AG04450 (cell line): ENCODE measurements around the gene ZNF668. TPM values are rescaled to one million over a fixed set of nuclear protein-coding genes. Genes with fewer than 3 reads are reported as not detected.

Experiments
- CTCF ChIA-PET: fragments of 300-600, 350-600 bp; formaldehyde crosslinking; extraction: SDS; loops from one replicate; lab custom pipeline; 2022; ENCODE audit warnings: antibody characterized with exemption, inconsistent platforms; lab: Charles Lee
- POLR2A ChIA-PET: fragments of 350-600 bp; formaldehyde crosslinking; extraction: SDS; loops from one replicate; lab custom pipeline; 2021; ENCODE audit warnings: antibody characterized with exemption, inconsistent platforms; lab: Yijun Ruan, JAX
- DNase-seq: peaks from one replicate; pipeline ENCODE4 v3.0.0-alpha.2; 2011; ENCODE audit warnings: low read depth, low spot score
- H3K27ac ChIP-seq: one replicate; pipeline ENCODE4 v1.5.1; 2012; ENCODE audit warnings: low read depth, low read length, control low read depth
- H3K27me3 ChIP-seq: one replicate; pipeline ENCODE4 v1.6.0; 2012; ENCODE audit warnings: low read length; ENCODE audit not compliant: control insufficient read depth, insufficient read depth
- H3K4me3 ChIP-seq: 2 replicates; pipeline ENCODE4 v1.5.1; 2011; ENCODE audit warnings: mild to moderate bottlenecking, low read depth, low read length, control low read depth
- H3K9me3 ChIP-seq: 2 replicates; pipeline ENCODE4 v1.5.1; 2012; ENCODE audit warnings: low read length; ENCODE audit not compliant: control insufficient read depth, insufficient read depth
- polyA plus RNA-seq: library from polyadenylated mRNA; depleted of rRNA; stranded (reverse); fragments of >200 nt; gene quantifications from 2 replicates; pipeline ENCODE4 v1.2.3, GENCODE V29; 2011
- TF ChIP-seq, protein P1 (sequence below): IDR thresholded peaks from 2 replicates; pipeline ENCODE4 v1.5.1; 2011; ENCODE audit warnings: low read depth, low read length, control low read depth, inconsistent platforms

ZNF668 gene
- polyA plus RNA-seq, 1 experiment, result 5.9 TPM

DNA sequence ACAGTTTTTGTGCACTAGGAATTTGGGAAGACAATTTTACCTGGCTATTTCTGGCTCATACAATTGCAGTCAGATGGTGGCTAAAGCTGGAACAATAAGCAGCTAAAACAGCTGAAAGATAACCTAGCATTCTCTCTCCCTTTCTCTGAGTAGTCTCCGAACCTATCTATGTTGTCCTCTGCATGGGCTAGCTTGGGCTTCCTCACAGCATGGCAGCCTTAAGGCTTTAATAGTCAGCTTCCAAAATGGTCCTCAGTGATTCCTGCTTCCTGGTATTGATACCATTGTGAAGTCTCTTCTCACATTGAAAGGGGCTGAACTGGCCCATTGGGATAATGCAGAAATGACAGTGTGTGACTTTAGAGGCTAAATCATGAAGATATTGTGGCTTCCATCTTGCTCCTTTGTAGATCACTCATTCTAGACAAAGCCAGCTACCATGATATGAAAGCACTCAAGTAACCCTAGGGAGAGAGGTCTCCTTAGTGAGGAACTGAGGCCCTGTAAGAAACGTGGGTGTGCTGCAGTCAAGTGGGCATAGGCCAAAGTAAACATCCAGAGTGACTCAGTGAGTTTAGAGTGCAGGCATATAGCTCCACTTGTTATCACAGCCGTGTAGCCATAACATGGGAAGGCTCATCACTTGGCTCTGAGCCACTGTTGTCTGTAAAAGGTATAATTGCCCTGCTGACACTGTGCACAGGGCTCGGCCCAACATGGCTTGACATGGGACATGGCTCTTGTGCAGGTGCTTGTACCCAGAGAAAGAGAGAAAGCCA is 26.0 kb upstream of the ZNF668 start:
- DNase-seq, result no peak
- no peak overlapping the region for H3K4me3 ChIP-seq
- ChIA-PET CTCF (interaction anchor here (1.3 kb wide), 1 partner anchor 42 kb away, joined by 6 read pairs; no protein-coding TSS in a partner anchor), POLR2A (interaction anchor here (0.6 to 2.5 kb wide), 3 partner anchors 17 to 80 kb away, joined by 9 to 12 read pairs (median 11); partner anchors contain the start of genes FUS and KAT8)
- TF ChIP-seq, protein P1, sequence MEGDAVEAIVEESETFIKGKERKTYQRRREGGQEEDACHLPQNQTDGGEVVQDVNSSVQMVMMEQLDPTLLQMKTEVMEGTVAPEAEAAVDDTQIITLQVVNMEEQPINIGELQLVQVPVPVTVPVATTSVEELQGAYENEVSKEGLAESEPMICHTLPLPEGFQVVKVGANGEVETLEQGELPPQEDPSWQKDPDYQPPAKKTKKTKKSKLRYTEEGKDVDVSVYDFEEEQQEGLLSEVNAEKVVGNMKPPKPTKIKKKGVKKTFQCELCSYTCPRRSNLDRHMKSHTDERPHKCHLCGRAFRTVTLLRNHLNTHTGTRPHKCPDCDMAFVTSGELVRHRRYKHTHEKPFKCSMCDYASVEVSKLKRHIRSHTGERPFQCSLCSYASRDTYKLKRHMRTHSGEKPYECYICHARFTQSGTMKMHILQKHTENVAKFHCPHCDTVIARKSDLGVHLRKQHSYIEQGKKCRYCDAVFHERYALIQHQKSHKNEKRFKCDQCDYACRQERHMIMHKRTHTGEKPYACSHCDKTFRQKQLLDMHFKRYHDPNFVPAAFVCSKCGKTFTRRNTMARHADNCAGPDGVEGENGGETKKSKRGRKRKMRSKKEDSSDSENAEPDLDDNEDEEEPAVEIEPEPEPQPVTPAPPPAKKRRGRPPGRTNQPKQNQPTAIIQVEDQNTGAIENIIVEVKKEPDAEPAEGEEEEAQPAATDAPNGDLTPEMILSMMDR, result no peak
- H3K9me3 ChIP-seq, result peaks cover 4% of the 10 kb centered on the region; the same call in 1 of the 2 replicates
- no peak overlapping the region for H3K27ac ChIP-seq
- H3K27me3 ChIP-seq, result no peaks in the 10 kb centered on the region

DNA sequence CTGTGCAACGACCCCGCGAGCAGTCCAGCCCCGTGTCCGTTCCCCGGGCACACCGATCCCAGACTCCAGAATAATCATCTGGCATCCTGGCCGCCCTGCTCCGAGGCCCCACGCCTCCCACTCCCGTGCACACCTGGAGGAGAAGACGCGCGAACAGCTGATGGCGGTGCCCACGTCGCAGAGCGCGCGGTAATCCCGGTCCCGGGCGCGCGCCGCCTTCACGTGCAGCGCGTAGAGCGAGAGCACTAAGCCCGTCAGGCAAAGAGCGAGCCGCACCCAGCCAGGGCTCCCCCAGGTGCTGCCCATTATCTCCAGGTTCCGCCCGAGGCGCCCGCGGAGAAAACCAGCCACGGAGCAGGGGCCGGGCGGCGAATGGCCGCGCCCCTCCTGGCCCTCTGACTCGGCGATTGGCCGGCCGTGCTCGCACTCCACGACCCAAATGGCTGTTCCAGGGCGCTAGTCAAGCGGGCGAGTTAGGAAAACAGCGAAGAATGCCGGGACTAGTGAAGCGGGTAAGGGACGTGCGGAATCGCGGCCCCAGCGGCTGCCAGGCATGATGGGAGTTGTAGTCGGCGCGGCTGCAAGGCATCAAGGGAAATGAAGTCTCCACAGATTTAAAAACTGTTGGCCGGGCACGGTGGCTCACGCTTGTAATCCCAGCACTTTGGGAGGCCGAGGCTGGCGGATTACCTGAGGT is 20.5 kb upstream of the ZNF668 start, which contains the start of gene VKORC1:
Gene VKORC1, minus strand, starts transcription at position 374 of the 697 bp plus-strand sequence. Its CDS starts 68 bp downstream, at position 306.
- peak within 1 kb of the TSS; percentile 94 for H3K4me3 ChIP-seq
- H3K27ac ChIP-seq, result peak within 1 kb of the TSS; percentile 81
- TF ChIP-seq, protein P1, result no peak
- no peaks in the 10 kb centered on the region for H3K27me3 ChIP-seq
- ChIA-PET POLR2A (interaction anchor here (0.6 to 1.9 kb wide), 5 partner anchors 21 to 1364 kb away, joined by 3 to 7 read pairs (median 5); partner anchors contain the start of genes FUS, KAT8, ZNF646 and ZNF668), CTCF (interaction anchor here (0.5 kb wide), 1 partner anchor 66 kb away, joined by 4 read pairs; no protein-coding TSS in a partner anchor)
- H3K9me3 ChIP-seq, result peaks cover 3% of the 10 kb centered on the region; the same call in 1 of the 2 replicates
- DNase-seq, result peak; percentile 92

DNA sequence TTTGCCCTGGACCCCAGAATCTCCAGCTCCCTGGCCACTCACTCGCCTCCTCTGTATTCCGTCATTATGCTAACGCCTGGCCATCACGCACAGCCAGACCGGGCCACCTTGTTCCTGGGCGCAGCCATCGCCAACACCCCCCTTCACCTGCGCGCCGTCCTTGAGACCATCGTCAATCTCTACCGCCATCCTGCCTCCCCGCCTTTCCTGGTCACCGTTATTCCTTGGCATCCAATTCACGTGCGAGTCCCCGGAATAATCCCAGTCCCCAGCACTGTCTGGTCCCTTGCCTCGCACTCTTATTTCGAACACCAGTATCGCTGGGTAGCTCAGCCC is 20.0 kb upstream of the ZNF668 start:
- TF ChIP-seq, protein P1, result no peak
- Histone ChIP-seq H3K9me3 (no peaks in the 10 kb centered on the region), H3K4me3 (peak overlapping the region; percentile 94), H3K27ac (peak overlapping the region; percentile 81), H3K27me3 (no peaks in the 10 kb centered on the region)
- POLR2A ChIA-PET, result interaction anchor here (1.7 to 1.9 kb wide), 3 partner anchors 20 to 86 kb away, joined by 5 to 7 read pairs (median 6); partner anchors contain the start of genes FUS, KAT8, ZNF646 and ZNF668
- DNase-seq, result no peak
- CTCF ChIA-PET, result interaction anchor here (0.5 kb wide), 1 partner anchor 66 kb away, joined by 4 read pairs; no protein-coding TSS in a partner anchor

DNA sequence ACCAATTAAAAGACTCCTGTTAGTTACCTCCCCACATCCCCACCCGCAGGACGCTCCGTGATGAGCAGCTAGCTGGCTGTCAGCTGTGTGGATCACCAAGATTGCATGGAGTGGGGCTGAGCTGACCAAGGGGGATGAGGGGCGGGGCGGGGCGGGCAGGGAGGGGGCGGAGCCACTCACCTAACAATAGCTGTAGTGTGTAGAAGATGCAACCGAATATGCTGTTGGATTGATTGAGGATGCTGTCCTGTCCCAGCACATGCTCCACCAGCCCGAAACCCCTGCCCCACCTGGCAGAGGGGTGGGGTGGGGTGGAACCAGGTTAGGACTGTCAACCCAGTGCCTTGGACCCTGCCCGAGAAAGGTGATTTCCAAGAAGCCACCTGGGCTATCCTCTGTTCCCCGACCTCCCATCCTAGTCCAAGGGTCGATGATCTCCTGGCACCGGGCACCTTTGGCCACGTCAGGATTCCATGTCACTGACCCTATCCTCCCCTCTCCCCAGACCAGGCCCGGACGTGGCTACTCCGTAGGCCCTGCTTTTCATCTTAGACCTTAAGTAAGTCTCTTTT is 19.2 kb upstream of the ZNF668 start:
- TF ChIP-seq, protein P1, result no peak
- Histone ChIP-seq H3K4me3 (peak overlapping the region; percentile 94), H3K9me3 (no peaks in the 10 kb centered on the region), H3K27me3 (no peaks in the 10 kb centered on the region), H3K27ac (no peak overlapping the region)
- ChIA-PET POLR2A (interaction anchor here (1.7 to 2.1 kb wide), 3 partner anchors 19 to 87 kb away, joined by 5 to 9 read pairs (median 6); partner anchors contain the start of genes FUS, KAT8, ZNF646 and ZNF668), CTCF (interaction anchor here (3.1 kb wide), 1 partner anchor 49 kb away, joined by 17 read pairs; no protein-coding TSS in a partner anchor)
- no peak for DNase-seq
